Measurements from ENCODE around the gene ZSCAN21. TPM values are rescaled to one million over a fixed set of nuclear protein-coding genes. Genes with fewer than 3 reads are reported as not detected.
A peak's percentile ranks its signal among the peaks of the same experiment; 100 is the strongest.

ZSCAN21 gene
- total RNA-seq, 2 donors from 2014 or later = 9.3 to 16.6 TPM

GRCh38 chr7:100082978-100083377, 33.4 kb downstream of the ZSCAN21 start:
- no peaks in the 10 kb centered on the region for H3K27me3 ChIP-seq (replicated peaks; ENCODE audit: insufficient read depth)
- H3K4me1 ChIP-seq (ENCODE audit: control insufficient read depth in 1 of 2, low read depth in 2 of 2) = peaks cover 20 to 35% of the 10 kb centered on the region in 2 donors
- no peak overlapping the region for H3K27ac ChIP-seq
- TF ChIP-seq, protein P1, sequence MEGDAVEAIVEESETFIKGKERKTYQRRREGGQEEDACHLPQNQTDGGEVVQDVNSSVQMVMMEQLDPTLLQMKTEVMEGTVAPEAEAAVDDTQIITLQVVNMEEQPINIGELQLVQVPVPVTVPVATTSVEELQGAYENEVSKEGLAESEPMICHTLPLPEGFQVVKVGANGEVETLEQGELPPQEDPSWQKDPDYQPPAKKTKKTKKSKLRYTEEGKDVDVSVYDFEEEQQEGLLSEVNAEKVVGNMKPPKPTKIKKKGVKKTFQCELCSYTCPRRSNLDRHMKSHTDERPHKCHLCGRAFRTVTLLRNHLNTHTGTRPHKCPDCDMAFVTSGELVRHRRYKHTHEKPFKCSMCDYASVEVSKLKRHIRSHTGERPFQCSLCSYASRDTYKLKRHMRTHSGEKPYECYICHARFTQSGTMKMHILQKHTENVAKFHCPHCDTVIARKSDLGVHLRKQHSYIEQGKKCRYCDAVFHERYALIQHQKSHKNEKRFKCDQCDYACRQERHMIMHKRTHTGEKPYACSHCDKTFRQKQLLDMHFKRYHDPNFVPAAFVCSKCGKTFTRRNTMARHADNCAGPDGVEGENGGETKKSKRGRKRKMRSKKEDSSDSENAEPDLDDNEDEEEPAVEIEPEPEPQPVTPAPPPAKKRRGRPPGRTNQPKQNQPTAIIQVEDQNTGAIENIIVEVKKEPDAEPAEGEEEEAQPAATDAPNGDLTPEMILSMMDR (IDR thresholded peaks at IDR 0.05) = no peak
- ATAC-seq (ENCODE audit: insufficient number of reproducible peaks, low FRiP score, low read depth) (no peak), DNase-seq (ENCODE audit: low spot score) (no peak)
- H3K36me3 ChIP-seq = peaks cover 2% of the 10 kb centered on the region
- H3K9me3 ChIP-seq = no peaks in the 10 kb centered on the region
- no peak overlapping the region for H3K4me3 ChIP-seq

GRCh38 chr7:100085515-100085914, 35.9 kb downstream of the ZSCAN21 start:
- Histone ChIP-seq H3K9me3 (no peaks in the 10 kb centered on the region), H3K36me3 (no peaks in the 10 kb centered on the region), H3K4me1 (ENCODE audit: control insufficient read depth in 1 of 2, low read depth in 2 of 2) (peaks cover 19 to 31% of the 10 kb centered on the region in 2 donors), H3K27ac (no peak overlapping the region), H3K27me3 (replicated peaks; ENCODE audit: insufficient read depth) (no peaks in the 10 kb centered on the region), H3K4me3 (no peak overlapping the region)
- ATAC-seq (ENCODE audit: insufficient number of reproducible peaks, low FRiP score, low read depth) (no peak), DNase-seq (ENCODE audit: low spot score) (no peak)
- TF ChIP-seq, protein P1 (IDR thresholded peaks at IDR 0.05) = no peak

- TF ChIP-seq, protein P1 (IDR thresholded peaks at IDR 0.05) = no peak
- Histone ChIP-seq H3K27me3 (replicated peaks; ENCODE audit: insufficient read depth) (no peaks in the 10 kb centered on the region), H3K27ac (peak overlapping the region in 1 of 2 donors; percentile 72), H3K4me3 (no peak overlapping the region), H3K4me1 (ENCODE audit: control insufficient read depth in 1 of 2, low read depth in 2 of 2) (peaks cover 12 to 22% of the 10 kb centered on the region in 2 donors), H3K9me3 (no peaks in the 10 kb centered on the region), H3K36me3 (peaks cover 16% of the 10 kb centered on the region)
- ATAC-seq (ENCODE audit: insufficient number of reproducible peaks, low FRiP score, low read depth) (no peak), DNase-seq (ENCODE audit: low spot score) (no peak)
Observed at GRCh38 chr7:100087055-100087750, 37.6 kb downstream of the ZSCAN21 start.

DNA sequence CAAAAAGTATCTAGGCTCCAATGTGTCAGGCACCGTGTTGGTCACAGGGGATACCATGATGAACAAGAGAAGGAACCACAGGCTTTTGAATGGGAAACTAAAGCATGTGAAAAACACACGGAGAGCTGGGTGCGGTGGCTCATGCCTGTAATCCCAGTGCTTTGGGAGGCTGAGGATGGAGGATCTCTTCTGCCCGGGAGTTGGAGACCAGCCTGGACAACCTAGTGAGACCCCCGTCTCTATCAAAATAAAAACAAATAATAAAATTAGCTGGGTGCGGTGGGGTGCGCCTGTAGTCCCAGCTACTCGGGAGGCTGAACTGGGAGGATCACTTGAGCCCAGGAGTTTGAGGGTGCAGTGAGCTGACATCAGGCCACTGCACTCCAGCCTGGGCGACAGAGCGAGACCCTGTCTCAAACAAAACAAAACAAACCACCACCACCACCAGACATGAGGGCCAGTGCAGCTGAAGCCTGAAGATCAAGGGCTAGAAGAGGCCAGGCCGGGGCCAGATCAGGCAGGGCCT, 38.6 kb downstream of the ZSCAN21 start:
- no peak for DNase-seq (ENCODE audit: low spot score)
- ATAC-seq (ENCODE audit: insufficient number of reproducible peaks, low FRiP score, low read depth) = no peak
- TF ChIP-seq, protein P1 (IDR thresholded peaks at IDR 0.05) = no peak

GRCh38 chr7:100088621-100089457, 39.3 kb downstream of the ZSCAN21 start, which contains the start of gene COPS6:
TSS of gene COPS6 (plus strand) at chr7:100088969. CDS start at chr7:100088991, 22 bp downstream.
- peaks cover 28% of the 10 kb centered on the region for H3K36me3 ChIP-seq
- H3K27me3 ChIP-seq (replicated peaks; ENCODE audit: insufficient read depth) = no peaks in the 10 kb centered on the region
- H3K9me3 ChIP-seq = no peaks in the 10 kb centered on the region
- ATAC-seq (ENCODE audit: insufficient number of reproducible peaks, low FRiP score, low read depth) (no peak), DNase-seq (ENCODE audit: low spot score) (peak; percentile 36)
- TF ChIP-seq, protein P1 (IDR thresholded peaks at IDR 0.05) = no peak
- H3K4me3 ChIP-seq = peak within 1 kb of the TSS; percentile 80
- H3K4me1 ChIP-seq (ENCODE audit: control insufficient read depth in 1 of 2, low read depth in 2 of 2) = peaks cover 11 to 15% of the 10 kb centered on the region in 2 donors
- H3K27ac ChIP-seq = peak within 1 kb of the TSS; percentile 72

More for the DNA sequence above, 38.6 kb downstream of the ZSCAN21 start:
- peak overlapping the region; percentile 72 for H3K27ac ChIP-seq
- peaks cover 11 to 15% of the 10 kb centered on the region in 2 donors for H3K4me1 ChIP-seq (ENCODE audit: control insufficient read depth in 1 of 2, low read depth in 2 of 2)
- no peaks in the 10 kb centered on the region for H3K27me3 ChIP-seq (replicated peaks; ENCODE audit: insufficient read depth)
- no peaks in the 10 kb centered on the region for H3K9me3 ChIP-seq
- peaks cover 21% of the 10 kb centered on the region for H3K36me3 ChIP-seq
- peak overlapping the region; percentile 80 for H3K4me3 ChIP-seq

All from thoracic aorta (tissue), 2 donors.